Measurements from ENCODE around the gene MAP7D1. TPM values are rescaled to one million over a fixed set of nuclear protein-coding genes. Genes with fewer than 3 reads are reported as not detected.

The MAP7D1 gene
- total RNA-seq, 1 experiment from 2014 or later = 265 TPM

GRCh38 chr1:36126797-36127500 lies 29.0 kb upstream of the MAP7D1 start:
- DNase-seq (ENCODE audit: low read depth) = no peak

- peak; percentile 92 for DNase-seq (ENCODE audit: low read depth)
Measured at GRCh38 chr1:36128126-36128904, 27.6 kb upstream of the MAP7D1 start.

- no peak for DNase-seq (ENCODE audit: low read depth)
Measured at GRCh38 chr1:36128905-36129206, 27.1 kb upstream of the MAP7D1 start.

- DNase-seq (ENCODE audit: low read depth) = no peak
Measured at GRCh38 chr1:36132029-36132428, 23.9 kb upstream of the MAP7D1 start.

GRCh38 chr1:36133484-36133883 lies 22.5 kb upstream of the MAP7D1 start:
- DNase-seq (ENCODE audit: low read depth) = peak; percentile 97

- DNase-seq (ENCODE audit: low read depth) = no peak
Measured at GRCh38 chr1:36134031-36134430, 21.9 kb upstream of the MAP7D1 start.

- peak; percentile 74 for DNase-seq (ENCODE audit: low read depth)
Measured at GRCh38 chr1:36134505-36135329, 21.2 kb upstream of the MAP7D1 start.

- no peak for DNase-seq (ENCODE audit: low read depth)
Measured at GRCh38 chr1:36135330-36135667, 20.7 kb upstream of the MAP7D1 start.

- no peak for DNase-seq (ENCODE audit: low read depth)
Measured at GRCh38 chr1:36135796-36136195, 20.2 kb upstream of the MAP7D1 start.

GRCh38 chr1:36136535-36136934 lies 19.4 kb upstream of the MAP7D1 start:
- peak; percentile 92 for DNase-seq (ENCODE audit: low read depth)

GRCh38 chr1:36137226-36137625 lies 18.7 kb upstream of the MAP7D1 start:
- DNase-seq (ENCODE audit: low read depth) = peak; percentile 49

- no peak for DNase-seq (ENCODE audit: low read depth)
Measured at GRCh38 chr1:36137776-36138175, 18.2 kb upstream of the MAP7D1 start.

- no peak for DNase-seq (ENCODE audit: low read depth)
Measured at GRCh38 chr1:36139521-36139920, 16.4 kb upstream of the MAP7D1 start.

GRCh38 chr1:36142121-36142520 lies 13.8 kb upstream of the MAP7D1 start:
- DNase-seq (ENCODE audit: low read depth) = peak; percentile 92

- DNase-seq (ENCODE audit: low read depth) = no peak
Measured at GRCh38 chr1:36143424-36143823, 12.5 kb upstream of the MAP7D1 start.

- no peak for DNase-seq (ENCODE audit: low read depth)
Measured at GRCh38 chr1:36144413-36144812, 11.5 kb upstream of the MAP7D1 start.

- no peak for DNase-seq (ENCODE audit: low read depth)
Measured at GRCh38 chr1:36148821-36149236, 7.1 kb upstream of the MAP7D1 start.

- DNase-seq (ENCODE audit: low read depth) = peak; percentile 100
Measured at GRCh38 chr1:36149237-36149972, 6.6 kb upstream of the MAP7D1 start, which contains the start of gene TRAPPC3. Gene TRAPPC3 (minus strand): TSS chr1:36149486. CDS start chr1:36149378, 108 bp downstream.

- no peak for DNase-seq (ENCODE audit: low read depth)
Measured at GRCh38 chr1:36149973-36150295, 6.0 kb upstream of the MAP7D1 start.

GRCh38 chr1:36150296-36151133 lies 5.4 kb upstream of the MAP7D1 start:
- peak; percentile 98 for DNase-seq (ENCODE audit: low read depth)

Measured in M059J (cell line).